ENCODE data around the gene SZRD1. TPM values are rescaled to one million over a fixed set of nuclear protein-coding genes. Genes with fewer than 3 reads are reported as not detected.

The SZRD1 gene
- total and polyA plus RNA-seq, 9 of the 15 experiments (the other 6 are each of a cell fraction or from before 2014, with no cell fraction given): 3.9 to 149 (median 82.5) TPM

DNA sequence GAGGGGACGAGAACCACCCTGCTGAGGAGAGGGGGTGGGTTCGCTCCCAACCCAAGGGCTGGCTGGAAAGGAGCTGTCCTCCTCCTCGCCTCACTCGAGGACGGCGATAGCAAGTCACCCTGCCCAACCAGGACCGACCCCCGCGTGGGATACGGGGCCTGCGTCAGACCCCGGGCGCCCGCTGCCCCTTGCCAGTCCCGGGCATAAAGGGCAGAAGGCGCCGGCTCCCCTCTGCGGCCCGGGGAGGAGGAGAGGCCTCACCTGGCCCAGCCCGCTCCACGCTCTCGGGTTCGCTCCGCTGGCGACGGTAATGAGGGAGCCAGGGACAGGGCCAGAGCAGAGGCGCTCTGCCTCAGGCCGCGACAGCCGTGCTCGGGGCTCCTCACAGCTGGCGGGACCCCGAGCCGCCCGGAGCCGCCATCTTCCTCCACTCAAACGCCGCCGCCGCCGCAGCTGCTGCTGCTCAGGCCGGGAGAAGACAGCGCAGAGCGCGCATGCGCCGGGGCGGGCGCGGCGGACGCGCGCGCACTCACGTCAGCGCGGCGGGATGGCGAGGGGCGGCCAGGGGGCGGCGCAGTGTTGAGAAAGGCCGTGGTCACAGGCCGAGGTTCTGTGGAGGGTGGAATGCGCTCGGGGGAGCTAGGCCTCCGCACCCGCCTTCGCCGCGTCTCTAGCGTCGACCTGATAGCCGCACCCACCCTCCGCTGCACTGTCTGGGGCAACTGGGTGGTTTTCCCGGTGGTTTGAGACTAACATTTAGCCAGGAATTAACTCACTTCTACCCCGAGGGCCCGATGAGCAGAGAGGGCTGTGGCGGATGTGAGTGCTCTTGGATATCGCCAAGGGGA lies 14.8 kb upstream of the SZRD1 start, which contains the start of gene FBXO42 (continued):
- TF ChIP-seq, protein P1, sequence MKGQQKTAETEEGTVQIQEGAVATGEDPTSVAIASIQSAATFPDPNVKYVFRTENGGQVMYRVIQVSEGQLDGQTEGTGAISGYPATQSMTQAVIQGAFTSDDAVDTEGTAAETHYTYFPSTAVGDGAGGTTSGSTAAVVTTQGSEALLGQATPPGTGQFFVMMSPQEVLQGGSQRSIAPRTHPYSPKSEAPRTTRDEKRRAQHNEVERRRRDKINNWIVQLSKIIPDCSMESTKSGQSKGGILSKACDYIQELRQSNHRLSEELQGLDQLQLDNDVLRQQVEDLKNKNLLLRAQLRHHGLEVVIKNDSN (CRISPR knock-in tag; IDR thresholded peaks at IDR 0.05): peak; percentile 54
- TF ChIP-seq ZNF584 (CRISPR knock-in tag; IDR thresholded peaks at IDR 0.05; ENCODE audit: low read depth): peak; percentile 69; the same call in 1 of the 2 replicates
- peak; percentile 97 for TF ChIP-seq POLR2G (IDR thresholded peaks at IDR 0.05; ENCODE audit: low read depth, low read length)
- peak; percentile 87 for TF ChIP-seq KDM5B (IDR thresholded peaks at IDR 0.05; ENCODE audit: insufficient replicate concordance, low read depth, low read length)
- peak in 1 of 2 experiments; percentile 48; a peak in 3 of 4 replicates for TF ChIP-seq RCOR1 (IDR thresholded peaks at IDR 0.05; ENCODE audit: borderline replicate concordance in 1 of 2, low read depth in 2 of 2, low read length in 2 of 2)
- peak; percentile 85 for TF ChIP-seq GTF2E2 (tag; IDR thresholded peaks at IDR 0.05)
- TF ChIP-seq ZC3H8 (IDR thresholded peaks at IDR 0.05): no peak
- no peak for TF ChIP-seq ZNF239 (CRISPR knock-in tag; IDR thresholded peaks at IDR 0.05)
- TF ChIP-seq GABPB2 (CRISPR knock-in tag; conservative IDR thresholded peaks at IDR 0.05): no peak; the same call in 1 of the 2 replicates
- TF ChIP-seq, protein P2, sequence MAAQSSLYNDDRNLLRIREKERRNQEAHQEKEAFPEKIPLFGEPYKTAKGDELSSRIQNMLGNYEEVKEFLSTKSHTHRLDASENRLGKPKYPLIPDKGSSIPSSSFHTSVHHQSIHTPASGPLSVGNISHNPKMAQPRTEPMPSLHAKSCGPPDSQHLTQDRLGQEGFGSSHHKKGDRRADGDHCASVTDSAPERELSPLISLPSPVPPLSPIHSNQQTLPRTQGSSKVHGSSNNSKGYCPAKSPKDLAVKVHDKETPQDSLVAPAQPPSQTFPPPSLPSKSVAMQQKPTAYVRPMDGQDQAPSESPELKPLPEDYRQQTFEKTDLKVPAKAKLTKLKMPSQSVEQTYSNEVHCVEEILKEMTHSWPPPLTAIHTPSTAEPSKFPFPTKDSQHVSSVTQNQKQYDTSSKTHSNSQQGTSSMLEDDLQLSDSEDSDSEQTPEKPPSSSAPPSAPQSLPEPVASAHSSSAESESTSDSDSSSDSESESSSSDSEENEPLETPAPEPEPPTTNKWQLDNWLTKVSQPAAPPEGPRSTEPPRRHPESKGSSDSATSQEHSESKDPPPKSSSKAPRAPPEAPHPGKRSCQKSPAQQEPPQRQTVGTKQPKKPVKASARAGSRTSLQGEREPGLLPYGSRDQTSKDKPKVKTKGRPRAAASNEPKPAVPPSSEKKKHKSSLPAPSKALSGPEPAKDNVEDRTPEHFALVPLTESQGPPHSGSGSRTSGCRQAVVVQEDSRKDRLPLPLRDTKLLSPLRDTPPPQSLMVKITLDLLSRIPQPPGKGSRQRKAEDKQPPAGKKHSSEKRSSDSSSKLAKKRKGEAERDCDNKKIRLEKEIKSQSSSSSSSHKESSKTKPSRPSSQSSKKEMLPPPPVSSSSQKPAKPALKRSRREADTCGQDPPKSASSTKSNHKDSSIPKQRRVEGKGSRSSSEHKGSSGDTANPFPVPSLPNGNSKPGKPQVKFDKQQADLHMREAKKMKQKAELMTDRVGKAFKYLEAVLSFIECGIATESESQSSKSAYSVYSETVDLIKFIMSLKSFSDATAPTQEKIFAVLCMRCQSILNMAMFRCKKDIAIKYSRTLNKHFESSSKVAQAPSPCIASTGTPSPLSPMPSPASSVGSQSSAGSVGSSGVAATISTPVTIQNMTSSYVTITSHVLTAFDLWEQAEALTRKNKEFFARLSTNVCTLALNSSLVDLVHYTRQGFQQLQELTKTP (IDR thresholded peaks at IDR 0.05; ENCODE audit: low read depth in 1 of 2, partially characterized antibody in 2 of 2): peak in 1 of 2 experiments; percentile 53
- TF ChIP-seq HLTF (IDR thresholded peaks at IDR 0.05): no peak
- TF ChIP-seq, protein P3, sequence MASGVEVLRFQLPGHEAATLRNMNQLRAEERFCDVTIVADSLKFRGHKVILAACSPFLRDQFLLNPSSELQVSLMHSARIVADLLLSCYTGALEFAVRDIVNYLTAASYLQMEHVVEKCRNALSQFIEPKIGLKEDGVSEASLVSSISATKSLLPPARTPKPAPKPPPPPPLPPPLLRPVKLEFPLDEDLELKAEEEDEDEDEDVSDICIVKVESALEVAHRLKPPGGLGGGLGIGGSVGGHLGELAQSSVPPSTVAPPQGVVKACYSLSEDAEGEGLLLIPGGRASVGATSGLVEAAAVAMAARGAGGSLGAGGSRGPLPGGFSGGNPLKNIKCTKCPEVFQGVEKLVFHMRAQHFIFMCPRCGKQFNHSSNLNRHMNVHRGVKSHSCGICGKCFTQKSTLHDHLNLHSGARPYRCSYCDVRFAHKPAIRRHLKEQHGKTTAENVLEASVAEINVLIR (CRISPR knock-in tag; IDR thresholded peaks at IDR 0.05): peak; percentile 82
- TF ChIP-seq PTRF (tag; IDR thresholded peaks at IDR 0.05): peak; percentile 26; the same call in 1 of the 2 replicates
- TF ChIP-seq JUND (IDR thresholded peaks at IDR 0.05; ENCODE audit: borderline replicate concordance, low read depth, low read length): peak; percentile 74
- peak; percentile 42; the same call in 1 of the 3 replicates for TF ChIP-seq JUND (tag; IDR thresholded peaks at IDR 0.05; ENCODE audit: borderline replicate concordance, low read depth, low read length)
- peak; percentile 76 for TF ChIP-seq ETV1 (tag; conservative IDR thresholded peaks at IDR 0.05; ENCODE audit: low read depth)
- 0 out of 2 replicates have a peak, but pooled peaks have one; percentile 78 for TF ChIP-seq RBM14 (IDR thresholded peaks at IDR 0.05; ENCODE audit: borderline replicate concordance, insufficient read depth, low read depth, low read length)
- TF ChIP-seq NFE2 (IDR thresholded peaks at IDR 0.05; ENCODE audit: low read depth): peak; percentile 15; the same call in 1 of the 2 replicates
